ENCODE results near the gene PHC2.

DNA sequence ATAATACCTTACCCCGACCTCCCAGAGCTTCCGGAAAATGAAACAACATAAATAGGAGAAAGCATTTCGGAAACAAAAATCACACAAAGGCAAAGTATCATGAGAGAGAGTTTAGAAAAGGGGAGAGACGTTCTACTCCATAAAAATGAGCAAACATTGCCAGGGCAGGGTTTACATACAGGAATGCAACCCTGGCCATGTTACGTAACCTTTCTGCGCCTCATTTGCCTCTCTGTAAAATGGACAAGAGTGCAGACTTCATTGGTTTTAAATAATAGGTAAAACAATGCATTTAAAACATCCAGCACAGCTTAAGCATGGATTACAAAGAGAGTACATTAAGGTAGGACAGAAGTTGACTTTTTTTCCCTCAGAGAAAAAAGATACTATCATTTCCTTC, 45.6 kb downstream of the PHC2 start:
- TF ChIP-seq, protein P1, sequence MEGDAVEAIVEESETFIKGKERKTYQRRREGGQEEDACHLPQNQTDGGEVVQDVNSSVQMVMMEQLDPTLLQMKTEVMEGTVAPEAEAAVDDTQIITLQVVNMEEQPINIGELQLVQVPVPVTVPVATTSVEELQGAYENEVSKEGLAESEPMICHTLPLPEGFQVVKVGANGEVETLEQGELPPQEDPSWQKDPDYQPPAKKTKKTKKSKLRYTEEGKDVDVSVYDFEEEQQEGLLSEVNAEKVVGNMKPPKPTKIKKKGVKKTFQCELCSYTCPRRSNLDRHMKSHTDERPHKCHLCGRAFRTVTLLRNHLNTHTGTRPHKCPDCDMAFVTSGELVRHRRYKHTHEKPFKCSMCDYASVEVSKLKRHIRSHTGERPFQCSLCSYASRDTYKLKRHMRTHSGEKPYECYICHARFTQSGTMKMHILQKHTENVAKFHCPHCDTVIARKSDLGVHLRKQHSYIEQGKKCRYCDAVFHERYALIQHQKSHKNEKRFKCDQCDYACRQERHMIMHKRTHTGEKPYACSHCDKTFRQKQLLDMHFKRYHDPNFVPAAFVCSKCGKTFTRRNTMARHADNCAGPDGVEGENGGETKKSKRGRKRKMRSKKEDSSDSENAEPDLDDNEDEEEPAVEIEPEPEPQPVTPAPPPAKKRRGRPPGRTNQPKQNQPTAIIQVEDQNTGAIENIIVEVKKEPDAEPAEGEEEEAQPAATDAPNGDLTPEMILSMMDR (IDR thresholded peaks at IDR 0.05; ENCODE audit: insufficient read depth, low read length, poor library complexity, severe bottlenecking), result no peak
- no peak for TF ChIP-seq EZH2phosphoT487 (conservative IDR thresholded peaks at IDR 0.05; ENCODE audit: low read length)
